IMR-90 (cell line): ENCODE measurements around the gene SNED1. TPM values are rescaled to one million over a fixed set of nuclear protein-coding genes. Genes with fewer than 3 reads are reported as not detected.

Source experiments
- ATAC-seq: fragments of 200-7000 bp; cut with Tn5 transposase; 2 replicates; pipeline ENCODE4 v1.9.1; 2020; ENCODE audit warnings: low read depth, mild to moderate bottlenecking, moderate library complexity
- BruUV-seq: library from RNA; stranded (reverse); fragments of 400-500 nt; replicated peaks from 2 replicates; lab custom pipeline; 2021; lab: Mats Ljungman, UMichigan
- CTCF ChIA-PET: fragments of 300-600 bp; formaldehyde crosslinking; extraction: SDS; loops from one replicate; lab custom pipeline; 2021; ENCODE audit warnings: antibody characterized with exemption; lab: Yijun Ruan, JAX
- POLR2A ChIA-PET: fragments of 300-600 bp; sonication (Branson Sonifier 250); formaldehyde crosslinking; loops from one replicate; lab custom pipeline; 2022; ENCODE audit warnings: antibody characterized with exemption; ENCODE audit not compliant: unreplicated experiment; lab: Charles Lee
- DNase-seq: peaks from one replicate; pipeline ENCODE4 v3.0.0; 2013
- H2AFZ ChIP-seq: replicated peaks from 2 replicates; pipeline ENCODE3; 2013; ENCODE audit warnings: low read length, mild to moderate bottlenecking; ENCODE audit not compliant: poor library complexity
- H2AK5ac ChIP-seq: 2 replicates; pipeline ENCODE4 v1.6.1; 2013; ENCODE audit warnings: low read depth, low read length, inconsistent platforms
- H2AK9ac ChIP-seq: replicated peaks from 2 replicates; pipeline ENCODE3; 2013; ENCODE audit warnings: mild to moderate bottlenecking, low read depth, low read length, moderate library complexity; ENCODE audit not compliant: poor library complexity
- H2BK120ac ChIP-seq: 2 replicates; pipeline ENCODE4 v1.6.1; 2013; ENCODE audit warnings: low read depth, low read length, inconsistent platforms
- H2BK15ac ChIP-seq: 3 replicates; pipeline ENCODE4 v1.6.1; 2013; ENCODE audit warnings: low read depth, low read length, inconsistent platforms
- H2BK20ac ChIP-seq: 2 replicates; pipeline ENCODE4 v1.6.1; 2013; ENCODE audit warnings: low read depth, mild to moderate bottlenecking, inconsistent platforms, low read length, moderate library complexity
- H2BK5ac ChIP-seq: 2 replicates; pipeline ENCODE4 v1.6.1; 2013; ENCODE audit warnings: mild to moderate bottlenecking, low read depth, low read length, inconsistent platforms; ENCODE audit not compliant: poor library complexity, severe bottlenecking
- H3K14ac ChIP-seq: replicated peaks from 2 replicates; pipeline ENCODE4 v1.6.1; 2013; ENCODE audit warnings: low read depth, low read length, inconsistent platforms
- H3K18ac ChIP-seq: 2 replicates; pipeline ENCODE4 v1.6.1; 2013; ENCODE audit warnings: low read depth, low read length, control low read depth
- H3K23ac ChIP-seq: 2 replicates; pipeline ENCODE4 v1.6.1; 2013; ENCODE audit warnings: low read depth, low read length, inconsistent platforms
- H3K27ac ChIP-seq: 2 replicates; pipeline ENCODE4 v1.5.1; 2013; ENCODE audit warnings: mild to moderate bottlenecking, control low read depth, low read length; ENCODE audit not compliant: insufficient read depth
- H3K27me3 ChIP-seq: 2 replicates; pipeline ENCODE4 v1.6.1; 2013; ENCODE audit warnings: low read length; ENCODE audit not compliant: control insufficient read depth, insufficient read depth
- H3K36me3 ChIP-seq: 2 replicates; pipeline ENCODE4 v1.6.1; 2013; ENCODE audit warnings: low read length, mixed read lengths; ENCODE audit not compliant: control insufficient read depth, insufficient read depth
- H3K4ac ChIP-seq: 2 replicates; pipeline ENCODE4 v1.6.1; 2013; ENCODE audit warnings: low read depth, low read length, inconsistent platforms
- H3K4me1 ChIP-seq: 2 replicates; pipeline ENCODE4 v1.6.1; 2013; ENCODE audit warnings: low read length, mixed read lengths; ENCODE audit not compliant: control insufficient read depth, insufficient read depth
- H3K4me2 ChIP-seq: 2 replicates; pipeline ENCODE4 v1.6.1; 2013; ENCODE audit warnings: low read depth, mild to moderate bottlenecking, control low read depth, low read length, moderate library complexity
- H3K4me3 ChIP-seq: 2 replicates; pipeline ENCODE4 v1.5.1; 2013; ENCODE audit warnings: low read depth, mild to moderate bottlenecking, control low read depth, low read length, moderate library complexity; ENCODE audit not compliant: insufficient read depth
- H3K56ac ChIP-seq: 2 replicates; pipeline ENCODE4 v1.6.1; 2013; ENCODE audit warnings: low read length, inconsistent platforms; ENCODE audit not compliant: insufficient read depth; ENCODE audit errors: extremely low read depth
- H3K79me1 ChIP-seq, 2 experiments: 2 replicates each; pipeline ENCODE4 v1.6.1; 2013; ENCODE audit warnings: low read length in 2 of 2, inconsistent platforms in 1 of 2, low read depth in 1 of 2
- H3K9ac ChIP-seq: 2 replicates; pipeline ENCODE4 v1.6.1; 2013; ENCODE audit warnings: low read depth, low read length, control low read depth
- H3K9me1 ChIP-seq: 2 replicates; pipeline ENCODE4 v1.6.1; 2013; ENCODE audit warnings: low read length, inconsistent platforms; ENCODE audit not compliant: insufficient read depth
- H3K9me3 ChIP-seq: 2 replicates; pipeline ENCODE4 v1.6.1; 2013; ENCODE audit warnings: low read length; ENCODE audit not compliant: control insufficient read depth, insufficient read depth
- H4K20me1 ChIP-seq: 2 replicates; pipeline ENCODE4 v1.6.1; 2013; ENCODE audit warnings: low read length, inconsistent platforms; ENCODE audit not compliant: insufficient read depth
- H4K5ac ChIP-seq: 2 replicates; pipeline ENCODE4 v1.6.1; 2013; ENCODE audit warnings: mild to moderate bottlenecking, low read depth, low read length, control low read depth
- H4K8ac ChIP-seq, 2 experiments: 2 replicates each; pipeline ENCODE4 v1.6.1; 2013; ENCODE audit warnings: low read depth in 2 of 2, low read length in 2 of 2, control low read depth in 1 of 2, inconsistent platforms in 1 of 2
- H4K91ac ChIP-seq: 2 replicates; pipeline ENCODE4 v1.6.1; 2013; ENCODE audit warnings: low read depth, low read length, inconsistent platforms; ENCODE audit not compliant: insufficient read depth
- BHLHE40 ChIP-seq: fragments of 150-350 bp; IDR thresholded peaks from 2 replicates; pipeline ENCODE4 v1.6.1; 2016; ENCODE audit warnings: mild to moderate bottlenecking, low read depth, low read length
- CEBPB ChIP-seq: IDR thresholded peaks from 2 replicates; pipeline ENCODE4 v1.6.1; 2012; ENCODE audit warnings: low read depth, low read length, improper control_type of control experiment
- CTCF ChIP-seq: conservative IDR thresholded peaks from 2 replicates; pipeline ENCODE4 v1.5.1; 2012; ENCODE audit warnings: mild to moderate bottlenecking, low read depth, low read length, improper control_type of control experiment
- FOS ChIP-seq: fragments of 150-350 bp; IDR thresholded peaks from 2 replicates; pipeline ENCODE4 v1.6.1; 2016; ENCODE audit warnings: low read depth, low read length
- MAZ ChIP-seq: IDR thresholded peaks from 2 replicates; pipeline ENCODE4 v1.6.1; 2012; ENCODE audit warnings: low read depth, mild to moderate bottlenecking, low read length, improper control_type of control experiment, moderate library complexity, borderline replicate concordance
- MXI1 ChIP-seq: IDR thresholded peaks from 2 replicates; pipeline ENCODE4 v1.6.1; 2012; ENCODE audit warnings: low read depth, mild to moderate bottlenecking, low read length, moderate library complexity, borderline replicate concordance
- NFE2L2 ChIP-seq: fragments of 150-350 bp; IDR thresholded peaks from 2 replicates; pipeline ENCODE4 v1.6.1; 2016; ENCODE audit warnings: low read depth, mild to moderate bottlenecking, low read length
- POLR2A ChIP-seq: IDR thresholded peaks from 2 replicates; pipeline ENCODE4 v1.6.1; 2012; ENCODE audit warnings: mild to moderate bottlenecking, low read depth, low read length
- RCOR1 ChIP-seq: IDR thresholded peaks from 2 replicates; pipeline ENCODE4 v1.6.1; 2012; ENCODE audit warnings: mild to moderate bottlenecking, low read length, improper control_type of control experiment; ENCODE audit not compliant: insufficient replicate concordance
- USF2 ChIP-seq: fragments of 150-350 bp; IDR thresholded peaks from 2 replicates; pipeline ENCODE4 v1.6.1; 2017; ENCODE audit warnings: mild to moderate bottlenecking, antibody characterized with exemption, low read length, low read depth
- WGBS, 2 experiments: methylation state at CpG; one replicate each; pipeline versions ENCODE4 v1.1.5 to v1.1.7; 2013; ENCODE audit warnings: missing lambda C conversion rate in 2 of 2; ENCODE audit not compliant: insufficient read length in 1 of 2; ENCODE audit errors: extremely low coverage in 2 of 2; 5-methylcytosine and 5-hydroxymethylcytosine counted together
- dilution Hi-C: fragments of 300-500 bp; cut with HindIII; formaldehyde crosslinking; loops from one replicate; pipeline ENCODE4 v1.14.3; 2018; ENCODE audit warnings: low sequenced_read_pairs; ENCODE audit not compliant: unreplicated experiment
- in situ Hi-C: fragments of 300-500 bp; cut with MboI; formaldehyde crosslinking; loops from 3 replicates; pipeline ENCODE4 v1.14.3; 2019; ENCODE audit warnings: low sequenced_read_pairs, inconsistent platforms, mixed read lengths
- intact Hi-C: fragments of 100-400 bp; cut with micrococcal nuclease; formaldehyde crosslinking; loops from 2 replicates; pipeline ENCODE4 v1.10.0; 2022
- polyA plus RNA-seq, 3 experiments: library from polyadenylated mRNA; depleted of rRNA; stranded (reverse); fragments of >200 nt; gene quantifications; 2 replicates each; pipeline ENCODE4 v1.2.3, GENCODE V29; 2012; ENCODE audit warnings: low replicate concordance in 1 of 3
- total RNA-seq: library from RNA; depleted of rRNA; stranded (reverse); fragments of >200 nt; gene quantifications from 2 replicates; pipeline ENCODE4 v1.2.3, GENCODE V29; 2012

The SNED1 gene
- total and polyA plus RNA-seq, 2 of the 4 experiments (the other 2 are of a cell fraction): 1.1 to 3.4 TPM

DNA sequence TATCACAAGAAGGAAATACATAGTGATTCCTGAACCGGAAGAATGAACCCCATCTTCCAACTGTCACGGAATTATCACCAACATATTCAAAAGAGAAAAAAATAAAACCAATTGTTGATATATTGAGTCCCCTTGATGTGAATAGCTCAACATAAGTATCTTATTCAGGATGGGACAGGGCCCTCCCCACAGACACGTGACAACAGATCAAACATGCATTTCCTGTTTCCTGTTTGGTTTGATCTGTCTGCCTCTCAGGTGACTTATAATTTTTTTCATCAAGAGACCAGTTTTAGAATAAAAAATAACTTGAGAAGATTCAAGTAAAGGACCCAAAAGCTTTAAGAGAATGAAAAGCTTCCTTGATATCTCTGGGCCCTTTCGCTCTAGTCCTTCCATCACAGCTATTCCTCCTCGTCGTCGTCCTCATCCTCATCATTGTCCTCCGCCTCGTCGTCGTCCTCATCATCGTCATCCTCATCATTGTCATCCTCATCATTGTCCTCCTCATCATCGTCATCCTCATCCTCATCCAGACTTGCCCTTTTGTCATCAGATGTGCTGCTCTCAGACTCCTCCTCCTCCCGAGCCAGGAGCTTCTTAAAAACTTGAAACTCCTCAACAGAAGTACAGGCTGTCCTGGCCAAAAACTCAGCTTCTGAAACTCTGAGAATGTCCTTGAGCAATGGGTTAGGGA lies 97.3 kb downstream of the SNED1 start:
- intact Hi-C loops: no loop called here
- Histone ChIP-seq H3K23ac (no peak overlapping the region), H3K4me1 (no peaks in the 10 kb centered on the region), H3K9me1 (peaks cover 3% of the 10 kb centered on the region; the same call in 1 of the 2 replicates), H3K4me2 (no peak overlapping the region), H2AK5ac (no peak overlapping the region), H4K8ac (no peak overlapping the region), H3K9me3 (no peaks in the 10 kb centered on the region), H2BK120ac (no peak overlapping the region), H3K18ac (no peak overlapping the region), H2BK15ac (no peak overlapping the region), H2AFZ (no peak overlapping the region), H3K79me1 (peaks cover 21 to 27% of the 10 kb centered on the region in 2 experiments), H3K36me3 (peaks cover 45% of the 10 kb centered on the region), H4K20me1 (no peaks in the 10 kb centered on the region), H3K4ac (no peak overlapping the region), H4K5ac (no peak overlapping the region), H3K4me3 (no peak overlapping the region), H3K56ac (no peak overlapping the region), H3K9ac (no peak overlapping the region), H3K27me3 (no peaks in the 10 kb centered on the region), H3K14ac (no peak overlapping the region), H4K91ac (no peak overlapping the region), H2BK5ac (no peak overlapping the region), H2AK9ac (no peak overlapping the region), H2BK20ac (no peak overlapping the region), H3K27ac (no peak overlapping the region)
- ChIA-PET CTCF (no interaction called here), POLR2A (no interaction called here)
- 91 to 100% methylated on average over 8 to 10 of the region's 14 CpGs for WGBS, 2 experiments
- no peak for ATAC-seq
- BruUV-seq: no TSS peak
- dilution Hi-C loops: no loop called here
- no peak for DNase-seq
- in situ Hi-C loops: no loop called here
- TF ChIP-seq CEBPB (no peak), USF2 (no peak), CTCF (no peak), MXI1 (no peak), RCOR1 (no peak), FOS (no peak), BHLHE40 (no peak), NFE2L2 (no peak), MAZ (no peak), POLR2A (no peak)
